ENCODE data around the gene IRAK1. TPM values are rescaled to one million over a fixed set of nuclear protein-coding genes. Genes with fewer than 3 reads are reported as not detected.

Gene IRAK1
- total and polyA plus RNA-seq, 2 of the 13 experiments (the other 11 are each of a cell fraction or from before 2014, with no cell fraction given): 57.7 to 77.3 TPM

GRCh38 chrX:153971124-153971449 lies 48.6 kb downstream of the IRAK1 start (continued):
- TF ChIP-seq ZNF720 (CRISPR knock-in tag; IDR thresholded peaks at IDR 0.05) (no peak), ZNF652 (CRISPR knock-in tag; IDR thresholded peaks at IDR 0.05; ENCODE audit: borderline replicate concordance, low read depth) (no peak), ZNF292 (CRISPR knock-in tag; IDR thresholded peaks at IDR 0.05; ENCODE audit: borderline replicate concordance, low read depth) (no peak), KDM3A (CRISPR knock-in tag; IDR thresholded peaks at IDR 0.05; ENCODE audit: low read depth) (no peak), SSRP1 (CRISPR knock-in tag; IDR thresholded peaks at IDR 0.05) (no peak), ZNF609 (CRISPR knock-in tag; IDR thresholded peaks at IDR 0.05; ENCODE audit: borderline replicate concordance) (no peak), GATA4 (IDR thresholded peaks at IDR 0.05; ENCODE audit: borderline replicate concordance, low read depth) (no peak), ZSCAN12 (CRISPR knock-in tag; IDR thresholded peaks at IDR 0.05) (no peak), KLF11 (CRISPR knock-in tag; IDR thresholded peaks at IDR 0.05) (no peak), ZBTB25 (CRISPR knock-in tag; IDR thresholded peaks at IDR 0.05) (peak; percentile 68), TEAD3 (CRISPR knock-in tag; optimal IDR thresholded peaks at IDR 0.05; ENCODE audit: borderline replicate concordance) (no peak), SMAD3 (CRISPR knock-in tag; IDR thresholded peaks at IDR 0.05) (no peak), MZF1 (CRISPR knock-in tag; IDR thresholded peaks at IDR 0.05; ENCODE audit: borderline replicate concordance) (no peak)
- TF ChIP-seq, protein P1, sequence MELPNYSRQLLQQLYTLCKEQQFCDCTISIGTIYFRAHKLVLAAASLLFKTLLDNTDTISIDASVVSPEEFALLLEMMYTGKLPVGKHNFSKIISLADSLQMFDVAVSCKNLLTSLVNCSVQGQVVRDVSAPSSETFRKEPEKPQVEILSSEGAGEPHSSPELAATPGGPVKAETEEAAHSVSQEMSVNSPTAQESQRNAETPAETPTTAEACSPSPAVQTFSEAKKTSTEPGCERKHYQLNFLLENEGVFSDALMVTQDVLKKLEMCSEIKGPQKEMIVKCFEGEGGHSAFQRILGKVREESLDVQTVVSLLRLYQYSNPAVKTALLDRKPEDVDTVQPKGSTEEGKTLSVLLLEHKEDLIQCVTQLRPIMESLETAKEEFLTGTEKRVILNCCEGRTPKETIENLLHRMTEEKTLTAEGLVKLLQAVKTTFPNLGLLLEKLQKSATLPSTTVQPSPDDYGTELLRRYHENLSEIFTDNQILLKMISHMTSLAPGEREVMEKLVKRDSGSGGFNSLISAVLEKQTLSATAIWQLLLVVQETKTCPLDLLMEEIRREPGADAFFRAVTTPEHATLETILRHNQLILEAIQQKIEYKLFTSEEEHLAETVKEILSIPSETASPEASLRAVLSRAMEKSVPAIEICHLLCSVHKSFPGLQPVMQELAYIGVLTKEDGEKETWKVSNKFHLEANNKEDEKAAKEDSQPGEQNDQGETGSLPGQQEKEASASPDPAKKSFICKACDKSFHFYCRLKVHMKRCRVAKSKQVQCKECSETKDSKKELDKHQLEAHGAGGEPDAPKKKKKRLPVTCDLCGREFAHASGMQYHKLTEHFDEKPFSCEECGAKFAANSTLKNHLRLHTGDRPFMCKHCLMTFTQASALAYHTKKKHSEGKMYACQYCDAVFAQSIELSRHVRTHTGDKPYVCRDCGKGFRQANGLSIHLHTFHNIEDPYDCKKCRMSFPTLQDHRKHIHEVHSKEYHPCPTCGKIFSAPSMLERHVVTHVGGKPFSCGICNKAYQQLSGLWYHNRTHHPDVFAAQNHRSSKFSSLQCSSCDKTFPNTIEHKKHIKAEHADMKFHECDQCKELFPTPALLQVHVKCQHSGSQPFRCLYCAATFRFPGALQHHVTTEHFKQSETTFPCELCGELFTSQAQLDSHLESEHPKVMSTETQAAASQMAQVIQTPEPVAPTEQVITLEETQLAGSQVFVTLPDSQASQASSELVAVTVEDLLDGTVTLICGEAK (IDR thresholded peaks at IDR 0.05): peak; percentile 27; the same call in 1 of the 2 replicates
- TF ChIP-seq, protein P1 (CRISPR knock-in tag; IDR thresholded peaks at IDR 0.05): no peak
- TF ChIP-seq, protein P2, sequence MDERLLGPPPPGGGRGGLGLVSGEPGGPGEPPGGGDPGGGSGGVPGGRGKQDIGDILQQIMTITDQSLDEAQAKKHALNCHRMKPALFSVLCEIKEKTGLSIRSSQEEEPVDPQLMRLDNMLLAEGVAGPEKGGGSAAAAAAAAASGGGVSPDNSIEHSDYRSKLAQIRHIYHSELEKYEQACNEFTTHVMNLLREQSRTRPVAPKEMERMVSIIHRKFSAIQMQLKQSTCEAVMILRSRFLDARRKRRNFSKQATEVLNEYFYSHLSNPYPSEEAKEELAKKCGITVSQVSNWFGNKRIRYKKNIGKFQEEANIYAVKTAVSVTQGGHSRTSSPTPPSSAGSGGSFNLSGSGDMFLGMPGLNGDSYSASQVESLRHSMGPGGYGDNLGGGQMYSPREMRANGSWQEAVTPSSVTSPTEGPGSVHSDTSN (CRISPR knock-in tag; IDR thresholded peaks at IDR 0.05): no peak

Data from HepG2 (cell line).